ENCODE results near the gene PIK3R6. TPM values are rescaled to one million over a fixed set of nuclear protein-coding genes. Genes with fewer than 3 reads are reported as not detected.

PIK3R6 gene
- total RNA-seq, 4 donors from 2014 or later = 0.52 to 2.5 (median 1.1) TPM

DNA sequence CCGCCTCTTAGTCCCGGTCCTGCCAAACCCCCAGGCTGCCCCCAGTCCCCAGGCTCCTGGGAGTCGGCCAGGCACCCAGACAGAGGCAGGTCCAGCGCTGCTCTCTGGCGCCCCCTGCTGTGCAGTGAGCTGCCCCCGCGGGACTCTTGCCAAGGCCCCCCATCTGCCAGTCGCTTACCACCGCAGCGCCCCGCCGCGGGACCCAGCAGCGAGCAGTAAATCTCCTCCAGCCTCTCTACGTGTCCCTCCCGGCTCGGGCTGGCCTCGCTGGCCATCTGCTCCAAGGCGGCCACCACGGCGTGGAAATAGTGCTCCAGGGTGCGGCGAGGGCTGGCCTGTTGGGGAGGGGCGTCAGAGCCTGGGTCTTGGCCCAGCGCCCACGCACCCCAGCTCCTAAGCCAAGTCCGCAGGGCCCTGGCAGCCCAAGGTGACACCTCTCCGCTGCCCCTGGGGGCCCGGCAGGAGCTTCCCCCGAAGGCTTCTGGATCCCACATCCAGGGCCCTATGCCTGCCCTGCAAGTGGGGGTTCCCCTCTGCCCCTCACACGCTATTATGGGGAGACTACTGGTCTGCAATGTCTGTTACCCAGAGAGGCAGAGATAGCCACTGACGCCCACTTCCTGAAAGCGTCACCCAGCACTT lies 34.6 kb downstream of the PIK3R6 start:
- no peak for TF ChIP-seq POLR2A (IDR thresholded peaks at IDR 0.05)
- TF ChIP-seq, protein P1, sequence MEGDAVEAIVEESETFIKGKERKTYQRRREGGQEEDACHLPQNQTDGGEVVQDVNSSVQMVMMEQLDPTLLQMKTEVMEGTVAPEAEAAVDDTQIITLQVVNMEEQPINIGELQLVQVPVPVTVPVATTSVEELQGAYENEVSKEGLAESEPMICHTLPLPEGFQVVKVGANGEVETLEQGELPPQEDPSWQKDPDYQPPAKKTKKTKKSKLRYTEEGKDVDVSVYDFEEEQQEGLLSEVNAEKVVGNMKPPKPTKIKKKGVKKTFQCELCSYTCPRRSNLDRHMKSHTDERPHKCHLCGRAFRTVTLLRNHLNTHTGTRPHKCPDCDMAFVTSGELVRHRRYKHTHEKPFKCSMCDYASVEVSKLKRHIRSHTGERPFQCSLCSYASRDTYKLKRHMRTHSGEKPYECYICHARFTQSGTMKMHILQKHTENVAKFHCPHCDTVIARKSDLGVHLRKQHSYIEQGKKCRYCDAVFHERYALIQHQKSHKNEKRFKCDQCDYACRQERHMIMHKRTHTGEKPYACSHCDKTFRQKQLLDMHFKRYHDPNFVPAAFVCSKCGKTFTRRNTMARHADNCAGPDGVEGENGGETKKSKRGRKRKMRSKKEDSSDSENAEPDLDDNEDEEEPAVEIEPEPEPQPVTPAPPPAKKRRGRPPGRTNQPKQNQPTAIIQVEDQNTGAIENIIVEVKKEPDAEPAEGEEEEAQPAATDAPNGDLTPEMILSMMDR (IDR thresholded peaks at IDR 0.05) = no peak
- H3K4me3 ChIP-seq (ENCODE audit: low read depth, poor library complexity, severe bottlenecking) = no peak overlapping the region
- DNase-seq (ENCODE audit: low spot score in 2 of 2) = peak in 1 of 2 donors; percentile 86
- whole genome bisulfite sequencing, 2 donors = 43 to 48% methylated on average over 22 to 30 of the region's 33 CpGs
- intact Hi-C loops (cut with DNase I; ENCODE audit: low total_unique reads) = no loop called here

DNA sequence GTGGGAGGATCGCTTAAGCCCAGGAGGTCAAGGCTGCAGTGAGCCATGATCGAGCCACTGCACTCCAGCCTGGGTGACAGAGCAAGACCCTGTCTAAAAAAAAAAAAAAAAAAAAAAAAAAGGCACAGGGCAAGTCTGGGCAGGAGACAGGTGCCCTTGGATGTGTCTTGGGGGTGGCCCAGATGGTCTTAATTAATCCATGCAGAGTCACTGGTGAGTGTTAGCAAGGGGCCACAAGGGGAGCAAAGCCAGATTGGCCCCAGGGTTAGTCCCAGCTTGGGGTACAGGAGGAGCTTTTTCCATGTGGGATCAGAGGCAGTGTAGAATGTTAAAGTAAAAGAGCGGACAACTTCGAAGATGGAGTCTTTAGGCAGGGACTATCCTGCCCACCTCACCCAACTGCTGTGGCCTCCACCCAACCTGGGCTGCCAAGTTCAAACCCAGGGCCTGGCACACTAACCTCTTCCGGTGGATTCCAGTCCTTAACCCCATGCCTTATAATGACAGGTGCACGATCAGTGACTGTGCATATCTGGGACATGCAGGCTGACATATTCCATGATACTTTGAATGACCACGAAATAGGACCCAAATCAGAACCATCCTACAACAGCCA lies 36.1 kb downstream of the PIK3R6 start:
- WGBS, 2 donors = 72 to 76% methylated on average over 7 of the region's 7 CpGs
- intact Hi-C loops (cut with DNase I; ENCODE audit: low total_unique reads) = no loop called here
- TF ChIP-seq, protein P1 (IDR thresholded peaks at IDR 0.05) = no peak
- TF ChIP-seq POLR2A (IDR thresholded peaks at IDR 0.05) = no peak
- DNase-seq (ENCODE audit: low spot score in 2 of 2) = peak in 1 of 2 donors; percentile 59
- no peak overlapping the region for H3K4me3 ChIP-seq (ENCODE audit: low read depth, poor library complexity, severe bottlenecking)

DNA sequence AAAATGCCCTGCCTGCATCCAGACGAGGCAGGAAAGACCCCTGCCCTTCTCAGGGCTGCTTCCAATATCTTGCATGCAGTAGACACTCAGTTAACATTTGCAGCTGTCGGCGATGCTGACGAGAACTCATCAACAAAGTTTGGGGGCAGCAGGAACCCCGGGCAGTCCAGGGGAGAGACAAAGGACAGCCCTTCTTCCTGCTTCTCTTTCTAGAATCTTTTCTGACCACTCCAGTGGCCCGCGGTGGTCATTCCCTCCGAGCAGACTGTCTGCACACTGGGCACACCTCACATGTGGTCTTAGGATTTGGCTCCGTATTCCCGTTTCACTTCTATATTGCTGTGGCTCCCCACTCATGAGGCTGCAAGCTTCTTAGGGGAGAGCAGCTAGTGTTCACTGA lies 37.3 kb downstream of the PIK3R6 start:
- no peak overlapping the region for H3K4me3 ChIP-seq (ENCODE audit: low read depth, poor library complexity, severe bottlenecking)
- 76 to 81% methylated on average over 10 of the region's 10 CpGs for WGBS, 2 donors
- TF ChIP-seq, protein P1 (IDR thresholded peaks at IDR 0.05) = no peak
- TF ChIP-seq POLR2A (IDR thresholded peaks at IDR 0.05) = no peak
- intact Hi-C loops (cut with DNase I; ENCODE audit: low total_unique reads) = no loop called here
- DNase-seq (ENCODE audit: low spot score in 2 of 2) = peak in 1 of 2 donors; percentile 46

DNA sequence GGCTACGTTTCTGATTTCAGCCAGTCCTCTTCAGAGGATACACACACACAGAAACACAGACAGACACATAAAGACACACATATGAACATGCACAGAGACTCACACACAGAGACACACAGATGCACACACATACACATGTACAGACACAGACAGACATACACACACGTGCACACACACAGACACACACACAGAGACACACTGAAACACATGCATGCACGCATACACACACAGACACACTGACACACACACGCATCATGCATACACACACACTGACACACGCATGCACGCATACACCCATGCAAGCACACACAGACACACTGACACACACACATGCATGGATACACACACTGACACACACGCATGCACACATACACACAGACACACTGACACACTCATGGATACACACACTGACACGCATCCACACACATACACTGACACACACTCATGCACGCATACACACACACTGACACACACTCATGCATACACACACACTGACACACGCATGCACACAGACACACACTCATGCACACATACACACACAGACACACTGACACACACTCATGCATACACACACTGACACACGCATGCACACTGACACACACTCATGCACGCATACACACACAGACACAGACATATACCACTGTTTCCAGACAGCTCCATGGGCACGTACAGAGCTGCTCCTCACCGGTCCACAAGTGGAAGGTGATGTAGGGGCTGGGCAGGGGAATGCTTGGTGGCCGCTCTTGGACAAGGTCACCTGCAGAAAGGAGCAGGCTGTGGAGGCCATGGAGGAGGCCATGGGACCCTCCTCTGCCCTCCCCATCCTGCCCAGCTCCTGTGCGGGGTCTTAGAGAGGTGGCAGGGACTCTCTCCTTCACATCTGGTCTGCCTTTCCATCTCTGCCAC lies 38.2 kb downstream of the PIK3R6 start:
- intact Hi-C loops (cut with DNase I; ENCODE audit: low total_unique reads) = no loop called here
- TF ChIP-seq, protein P1 (IDR thresholded peaks at IDR 0.05) = no peak
- TF ChIP-seq POLR2A (IDR thresholded peaks at IDR 0.05) = no peak
- WGBS, 2 donors = 87 to 90% methylated on average over 16 of the region's 16 CpGs
- DNase-seq (ENCODE audit: low spot score in 2 of 2) = peak in 1 of 2 donors; percentile 62
- H3K4me3 ChIP-seq (ENCODE audit: low read depth, poor library complexity, severe bottlenecking) = no peak overlapping the region

DNA sequence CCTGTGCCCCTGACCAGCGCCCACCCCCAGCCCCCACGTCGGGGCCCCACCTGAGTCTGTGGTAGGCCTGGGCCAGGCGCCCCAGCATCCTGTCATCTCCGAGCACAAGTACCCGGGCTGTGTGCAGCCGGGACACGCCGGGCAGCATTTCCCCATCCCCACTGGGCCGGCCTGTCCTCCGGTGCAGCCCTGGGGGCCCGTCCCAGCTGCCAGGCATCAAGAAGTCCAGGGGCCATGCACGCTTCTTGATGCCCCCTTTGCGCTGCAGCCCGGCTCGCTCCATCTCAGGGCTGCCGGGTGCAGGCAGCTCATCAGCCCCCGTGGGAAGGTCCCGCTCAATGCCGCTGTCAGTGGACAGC lies 39.0 kb downstream of the PIK3R6 start:
- H3K4me3 ChIP-seq (ENCODE audit: low read depth, poor library complexity, severe bottlenecking) = no peak overlapping the region
- 87 to 94% methylated on average over 14 to 18 of the region's 20 CpGs for WGBS, 2 donors
- TF ChIP-seq, protein P1 (IDR thresholded peaks at IDR 0.05) = no peak
- TF ChIP-seq POLR2A (IDR thresholded peaks at IDR 0.05) = no peak
- DNase-seq (ENCODE audit: low spot score in 2 of 2) = peak in 1 of 2 donors; percentile 75
- intact Hi-C loops (cut with DNase I; ENCODE audit: low total_unique reads) = no loop called here
